Esophagus squamous epithelium (tissue), 5 donors: ENCODE data around the gene TIPARP. TPM values are rescaled to one million over a fixed set of nuclear protein-coding genes. Genes with fewer than 3 reads are reported as not detected.
A peak's percentile ranks its signal among the peaks of the same experiment; 100 is the strongest.

Experiments used
- DNase-seq: peaks from one replicate; lab custom pipeline; 2025; lab: John Stamatoyannopoulos, UW
- H3K27ac ChIP-seq, 4 donors: fragments of 200-600 bp; sonication (generic); one replicate each; pipeline ENCODE4 v1.5.1; 2016 to 2019; ENCODE audit warnings: mild to moderate bottlenecking in 1 of 4
- H3K27me3 ChIP-seq, 4 donors: fragments of 200-600 bp; sonication (generic); 1 replicate in 3 of 4; 2 replicates in 1 of 4; pipeline versions ENCODE4 v1.5.1 to v1.6.0; 2017 to 2021; ENCODE audit warnings: antibody characterized with exemption in 1 of 4
- H3K36me3 ChIP-seq, 3 donors: fragments of 200-600 bp; sonication (generic); one replicate each; pipeline ENCODE4 v1.5.1; 2016 to 2019
- H3K4me1 ChIP-seq, 3 donors: fragments of 200-600 bp; sonication (generic); one replicate each; pipeline ENCODE4 v1.5.1; 2017 to 2019
- H3K4me3 ChIP-seq, 4 donors: fragments of 200-600 bp; sonication (generic); 1 replicate in 3 of 4; 2 replicates in 1 of 4; pipeline ENCODE4 v1.5.1; 2016 to 2019; ENCODE audit warnings: mild to moderate bottlenecking in 2 of 4, moderate library complexity in 1 of 4
- H3K9me3 ChIP-seq, 3 donors: fragments of 200-600 bp; sonication (generic); one replicate each; pipeline ENCODE4 v1.5.1; 2016 to 2019
- POLR2A ChIP-seq, 4 donors: fragments of 450-650 bp; IDR thresholded peaks; one replicate each; pipeline ENCODE4 v1.6.1; 2017; ENCODE audit warnings: antibody characterized with exemption in 4 of 4, mild to moderate bottlenecking in 4 of 4, moderate library complexity in 3 of 4
- WGBS, 2 donors: methylation state at CpG; one replicate each; pipeline ENCODE4 v1.1.5; 2018; 5-methylcytosine and 5-hydroxymethylcytosine counted together
- intact Hi-C: fragments of 100-400 bp; cut with DNase I; formaldehyde crosslinking; loops from one replicate; pipeline ENCODE4 v1.15.0; 2022
- total RNA-seq, 4 donors: library from RNA; depleted of rRNA; stranded (reverse); fragments of >200 nt; gene quantifications; one replicate each; pipeline ENCODE4 v1.1.0, GENCODE V29; 2016
- TF ChIP-seq, protein P1 (sequence below), 6 experiments: fragments of 450-650 bp in 4 of 6; fragments of 200-600 bp in 2 of 6; sonication (generic) in 2 of 6; IDR thresholded peaks; one replicate each; pipeline ENCODE4 v1.5.1; 2016 to 2019; ENCODE audit warnings: antibody characterized with exemption in 6 of 6, mild to moderate bottlenecking in 4 of 6, moderate library complexity in 4 of 6
- donor health status: DM: yes; HTN: yes; CAD: no.

TIPARP gene
- total RNA-seq, 4 donors from 2014 or later: 28.0 to 40.4 (median 38.0) TPM

DNA sequence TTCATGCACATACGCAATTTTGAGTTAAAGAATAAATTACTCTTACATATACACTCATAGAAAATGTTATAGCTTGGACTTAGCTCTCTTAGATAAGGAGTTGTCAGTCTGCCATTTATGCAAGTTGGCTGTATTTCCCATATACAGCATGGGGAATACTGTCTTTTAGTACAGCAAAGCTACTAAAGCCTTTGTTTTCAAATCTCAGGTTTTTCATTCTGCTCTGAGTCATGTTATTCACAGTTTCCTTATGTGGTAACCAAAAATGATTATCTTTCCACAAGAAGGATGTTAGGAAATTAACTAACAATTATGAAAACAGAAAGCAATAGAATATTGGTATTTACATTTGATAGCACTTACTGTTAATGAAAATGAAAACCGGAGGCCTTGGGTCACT is 4.3 kb upstream of the TIPARP start:
- no peak for DNase-seq
- H3K27me3 ChIP-seq: no peaks in the 10 kb centered on the region
- H3K27ac ChIP-seq: no peak overlapping the region
- H3K4me3 ChIP-seq: no peak overlapping the region
- TF ChIP-seq, protein P1, sequence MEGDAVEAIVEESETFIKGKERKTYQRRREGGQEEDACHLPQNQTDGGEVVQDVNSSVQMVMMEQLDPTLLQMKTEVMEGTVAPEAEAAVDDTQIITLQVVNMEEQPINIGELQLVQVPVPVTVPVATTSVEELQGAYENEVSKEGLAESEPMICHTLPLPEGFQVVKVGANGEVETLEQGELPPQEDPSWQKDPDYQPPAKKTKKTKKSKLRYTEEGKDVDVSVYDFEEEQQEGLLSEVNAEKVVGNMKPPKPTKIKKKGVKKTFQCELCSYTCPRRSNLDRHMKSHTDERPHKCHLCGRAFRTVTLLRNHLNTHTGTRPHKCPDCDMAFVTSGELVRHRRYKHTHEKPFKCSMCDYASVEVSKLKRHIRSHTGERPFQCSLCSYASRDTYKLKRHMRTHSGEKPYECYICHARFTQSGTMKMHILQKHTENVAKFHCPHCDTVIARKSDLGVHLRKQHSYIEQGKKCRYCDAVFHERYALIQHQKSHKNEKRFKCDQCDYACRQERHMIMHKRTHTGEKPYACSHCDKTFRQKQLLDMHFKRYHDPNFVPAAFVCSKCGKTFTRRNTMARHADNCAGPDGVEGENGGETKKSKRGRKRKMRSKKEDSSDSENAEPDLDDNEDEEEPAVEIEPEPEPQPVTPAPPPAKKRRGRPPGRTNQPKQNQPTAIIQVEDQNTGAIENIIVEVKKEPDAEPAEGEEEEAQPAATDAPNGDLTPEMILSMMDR (IDR thresholded peaks at IDR 0.05): no peak
- no peak for TF ChIP-seq POLR2A (IDR thresholded peaks at IDR 0.05)
- 85 to 94% methylated on average over 2 of the region's 2 CpGs for whole genome bisulfite sequencing, 2 donors
- intact Hi-C loops: loop anchor here (5.0 to 10.0 kb wide), 3 partner anchors 115 to 412 kb away; partner anchors contain the start of genes LEKR1 and SSR3
- H3K9me3 ChIP-seq: no peaks in the 10 kb centered on the region
- H3K4me1 ChIP-seq: peaks cover 0 to 17% (median 4%) of the 10 kb centered on the region in 3 donors
- H3K36me3 ChIP-seq: no peaks in the 10 kb centered on the region

GRCh38 chr3:156670652-156671051 is 3.7 kb upstream of the TIPARP start:
- H3K36me3 ChIP-seq: no peaks in the 10 kb centered on the region
- peaks cover 0 to 17% (median 4%) of the 10 kb centered on the region in 3 donors for H3K4me1 ChIP-seq
- H3K27ac ChIP-seq: no peak overlapping the region
- 64 to 74% methylated on average over 4 of the region's 4 CpGs for WGBS, 2 donors
- no peak overlapping the region for H3K4me3 ChIP-seq
- no peak for DNase-seq
- TF ChIP-seq, protein P1 (IDR thresholded peaks at IDR 0.05): no peak
- TF ChIP-seq POLR2A (IDR thresholded peaks at IDR 0.05): no peak
- no peaks in the 10 kb centered on the region for H3K9me3 ChIP-seq
- H3K27me3 ChIP-seq: no peaks in the 10 kb centered on the region
- intact Hi-C loops: loop anchor here (5.0 to 10.0 kb wide), 3 partner anchors 116 to 412 kb away; partner anchors contain the start of genes LEKR1 and SSR3

GRCh38 chr3:156673732-156674045 is 701 bp upstream of the TIPARP start:
- no peak for DNase-seq
- no peak for TF ChIP-seq POLR2A (IDR thresholded peaks at IDR 0.05)
- TF ChIP-seq, protein P1 (IDR thresholded peaks at IDR 0.05): no peak
- H3K27ac ChIP-seq: peak overlapping the region; percentile 97 to 99 (median 98)
- H3K36me3 ChIP-seq: peaks cover 4 to 13% (median 9%) of the 10 kb centered on the region in 3 donors
- no peaks in the 10 kb centered on the region for H3K9me3 ChIP-seq
- H3K4me3 ChIP-seq: peak overlapping the region; percentile 86 to 98 (median 92)
- intact Hi-C loops: loop anchor here (2.0 to 10.0 kb wide), 4 partner anchors 119 to 465 kb away; partner anchors contain the start of genes LEKR1 and SSR3
- no peaks in the 10 kb centered on the region for H3K27me3 ChIP-seq
- whole genome bisulfite sequencing, 2 donors: 6 to 17% methylated on average over 8 to 9 of the region's 10 CpGs
- peaks cover 11 to 37% (median 21%) of the 10 kb centered on the region in 3 donors for H3K4me1 ChIP-seq

DNA sequence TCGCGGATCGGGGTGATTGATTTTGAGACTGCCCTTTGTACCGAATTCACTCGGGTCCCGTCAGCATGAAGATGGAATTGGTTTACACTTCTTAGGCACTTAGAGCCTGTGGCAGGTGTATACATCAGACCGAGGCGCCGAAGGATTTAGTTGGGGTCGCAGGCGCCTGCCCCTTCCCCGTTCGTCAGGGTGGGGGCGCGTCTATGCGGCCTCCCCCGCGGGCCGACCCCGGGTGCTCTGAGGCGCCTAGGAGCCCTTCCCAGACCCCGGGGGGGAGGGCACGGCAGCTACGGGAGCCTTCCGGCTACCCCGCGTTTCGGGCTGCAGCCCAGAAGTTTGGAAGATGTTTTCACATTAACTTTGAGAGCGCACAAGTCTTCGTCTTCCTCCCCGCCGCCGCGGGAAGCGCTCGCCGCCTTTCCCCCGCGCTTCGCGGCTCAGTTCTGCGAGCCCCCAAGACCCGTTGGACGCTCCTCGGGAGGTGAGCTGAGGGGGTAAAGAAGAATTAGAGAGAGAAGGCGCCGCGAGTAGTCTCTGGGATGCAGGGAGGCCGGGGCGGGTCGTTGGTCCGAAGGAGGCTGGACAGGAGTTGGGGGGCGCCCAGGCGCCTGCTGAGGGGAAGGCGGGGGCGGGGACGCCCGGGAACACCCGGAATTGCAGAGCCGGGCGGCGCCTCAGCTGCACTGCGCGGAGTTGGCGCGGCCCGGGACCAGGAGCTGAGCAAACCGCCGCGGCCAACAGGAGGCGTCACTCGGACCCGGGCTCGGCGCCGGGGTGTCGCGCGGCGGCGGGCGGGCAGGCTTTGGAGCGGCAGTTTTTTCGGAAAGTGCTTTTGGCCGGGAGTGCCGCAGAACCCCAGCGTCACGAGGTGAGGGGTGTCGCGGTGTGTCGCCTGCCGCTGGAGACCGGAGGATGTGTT is 780 bp downstream of the TIPARP start:
- Histone ChIP-seq H3K9me3 (no peaks in the 10 kb centered on the region), H3K4me1 (peaks cover 11 to 50% (median 32%) of the 10 kb centered on the region in 3 donors), H3K4me3 (peak overlapping the region; percentile 86 to 98 (median 92)), H3K27me3 (no peaks in the 10 kb centered on the region), H3K36me3 (peaks cover 4 to 27% (median 9%) of the 10 kb centered on the region in 3 donors), H3K27ac (peak overlapping the region; percentile 97 to 99 (median 98))
- TF ChIP-seq POLR2A (IDR thresholded peaks at IDR 0.05): no peak
- TF ChIP-seq, protein P1 (IDR thresholded peaks at IDR 0.05): peak in 4 of 6 experiments; percentile 11 to 68 (median 42)
- 0 to 1% methylated on average over 23 to 28 of the region's 93 CpGs for WGBS, 2 donors
- intact Hi-C loops: loop anchor here (5.0 to 10.0 kb wide), 3 partner anchors 120 to 407 kb away; partner anchors contain the start of genes LEKR1 and SSR3
- DNase-seq: no peak
